HAP-1 (cell line): ENCODE results near the gene LASP1NB.

Experiments
- DNase-seq, 2 experiments: peaks; one replicate each; pipeline ENCODE4 v3.0.0-alpha.2; 2016 to 2020; ENCODE audit warnings: low spot score in 2 of 2
- H3K27me3 ChIP-seq: fragments of 250-450 bp; sonication (Bioruptor Pico); 2 replicates; pipeline ENCODE4 v1.5.1; 2020; ENCODE audit warnings: low read depth, mild to moderate bottlenecking, moderate library complexity
- H3K36me3 ChIP-seq: fragments of 250-450 bp; sonication (Bioruptor Pico); replicated peaks from 2 replicates; pipeline ENCODE4 v1.5.1; 2020; ENCODE audit warnings: mild to moderate bottlenecking
- H3K4me1 ChIP-seq: fragments of 250-450 bp; sonication (Bioruptor Pico); 2 replicates; pipeline ENCODE4 v1.5.1; 2020; ENCODE audit warnings: mild to moderate bottlenecking
- H3K4me3 ChIP-seq: fragments of 250-450 bp; sonication (Bioruptor Pico); 2 replicates; pipeline ENCODE4 v1.5.1; 2020; ENCODE audit warnings: mild to moderate bottlenecking, moderate library complexity
- H3K9me3 ChIP-seq: fragments of 250-450 bp; sonication (Bioruptor Pico); 2 replicates; pipeline ENCODE4 v1.5.1; 2020; ENCODE audit warnings: mild to moderate bottlenecking, moderate library complexity
- in situ Hi-C: fragments of 300-500 bp; cut with MboI; formaldehyde crosslinking; loops from 3 replicates; pipeline ENCODE4 v1.14.3; 2020; ENCODE audit warnings: low sequenced_read_pairs, inconsistent platforms, mixed read lengths

LASP1NB gene

DNA sequence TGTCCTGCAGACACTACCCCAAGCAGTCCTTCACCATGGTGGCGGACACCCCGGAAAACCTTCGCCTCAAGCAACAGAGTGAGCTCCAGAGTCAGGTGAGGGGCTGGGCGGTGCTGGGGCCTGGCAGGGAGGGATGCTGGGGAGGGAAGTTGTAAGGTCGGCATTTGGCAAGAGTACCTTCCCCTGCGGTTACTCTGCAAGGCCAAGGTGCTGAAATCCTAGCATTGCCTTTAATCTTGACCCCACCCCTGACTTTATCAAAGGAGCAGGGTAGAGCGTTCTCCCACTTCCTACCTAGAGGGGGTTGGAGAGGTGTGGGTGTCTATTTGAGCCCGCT is 35.0 kb upstream of the LASP1NB start:
- H3K4me1 ChIP-seq = peaks cover 5% of the 10 kb centered on the region
- no peaks in the 10 kb centered on the region for H3K27me3 ChIP-seq
- no peak overlapping the region for H3K4me3 ChIP-seq
- in situ Hi-C loops = no loop called here
- no peak for DNase-seq
- no peaks in the 10 kb centered on the region for H3K9me3 ChIP-seq
- H3K36me3 ChIP-seq = peaks cover 26% of the 10 kb centered on the region

DNA sequence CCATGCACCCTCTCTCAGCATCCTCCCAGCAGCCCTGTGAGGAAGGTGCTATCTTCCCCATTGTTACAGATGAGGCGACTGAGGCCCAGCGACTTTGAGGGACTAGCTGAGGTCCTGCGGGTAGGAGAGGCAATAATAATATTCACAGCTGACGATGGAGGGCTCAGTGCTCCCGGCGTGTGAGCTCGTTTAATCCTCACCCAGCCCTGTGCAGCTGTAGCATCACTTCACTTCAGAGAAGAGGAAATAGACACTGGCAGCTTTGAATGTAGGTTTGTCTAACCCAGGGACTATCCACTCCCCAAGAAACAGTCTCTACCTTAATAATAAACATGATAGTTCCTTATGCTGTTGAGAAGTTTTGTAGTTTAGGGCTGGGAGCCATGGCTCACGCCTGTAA is 34.0 kb upstream of the LASP1NB start:
- Histone ChIP-seq H3K9me3 (no peaks in the 10 kb centered on the region), H3K27me3 (no peaks in the 10 kb centered on the region), H3K4me3 (no peak overlapping the region), H3K36me3 (peaks cover 26% of the 10 kb centered on the region), H3K4me1 (no peaks in the 10 kb centered on the region)
- in situ Hi-C loops = no loop called here
- DNase-seq = no peak

DNA sequence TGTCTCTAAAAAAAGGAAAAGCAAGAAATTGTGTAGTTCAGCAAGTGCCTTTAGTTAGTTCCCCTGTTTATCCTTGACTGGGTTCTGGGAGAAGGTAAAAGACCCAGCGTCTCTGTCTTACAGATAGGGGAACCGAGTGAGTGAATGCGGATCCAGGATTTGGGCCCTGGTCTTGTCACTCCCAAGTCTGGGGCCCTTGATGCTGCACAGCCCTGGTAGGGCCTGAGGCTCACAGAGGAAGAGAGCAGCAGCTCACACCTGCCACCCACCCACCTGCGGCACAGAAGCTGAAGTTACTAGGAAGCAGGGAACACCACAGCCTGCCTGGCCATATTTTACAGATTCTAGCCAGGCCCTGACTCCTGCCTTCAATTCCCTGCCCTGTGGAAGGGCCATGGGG is 33.3 kb upstream of the LASP1NB start:
- no peak for DNase-seq
- Histone ChIP-seq H3K36me3 (peaks cover 26% of the 10 kb centered on the region), H3K27me3 (no peaks in the 10 kb centered on the region), H3K4me3 (no peak overlapping the region), H3K4me1 (no peaks in the 10 kb centered on the region), H3K9me3 (no peaks in the 10 kb centered on the region)
- in situ Hi-C loops = no loop called here

DNA sequence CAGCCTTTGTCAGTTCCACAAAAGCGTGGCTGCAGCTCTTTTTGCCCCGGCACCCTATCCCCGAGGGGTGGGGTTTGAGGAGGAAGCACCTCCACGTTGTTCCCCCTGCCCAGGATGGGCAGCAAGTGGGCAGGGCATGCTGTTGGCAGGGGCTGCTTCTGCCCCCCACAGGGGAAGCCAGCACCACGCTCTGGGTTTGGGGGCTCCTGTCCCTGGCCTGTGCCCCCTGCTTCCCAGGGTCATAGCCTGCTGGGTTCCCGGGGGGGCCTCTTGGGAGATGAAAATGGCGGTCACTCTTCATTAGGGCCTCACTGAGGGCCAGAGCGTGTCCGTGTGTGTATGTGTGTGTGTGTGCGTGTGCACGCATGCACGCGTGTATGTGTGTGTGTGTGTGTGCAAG is 32.8 kb upstream of the LASP1NB start:
- no peaks in the 10 kb centered on the region for H3K27me3 ChIP-seq
- in situ Hi-C loops = no loop called here
- H3K36me3 ChIP-seq = peaks cover 26% of the 10 kb centered on the region
- H3K9me3 ChIP-seq = no peaks in the 10 kb centered on the region
- no peak overlapping the region for H3K4me3 ChIP-seq
- DNase-seq = no peak
- H3K4me1 ChIP-seq = no peaks in the 10 kb centered on the region

DNA sequence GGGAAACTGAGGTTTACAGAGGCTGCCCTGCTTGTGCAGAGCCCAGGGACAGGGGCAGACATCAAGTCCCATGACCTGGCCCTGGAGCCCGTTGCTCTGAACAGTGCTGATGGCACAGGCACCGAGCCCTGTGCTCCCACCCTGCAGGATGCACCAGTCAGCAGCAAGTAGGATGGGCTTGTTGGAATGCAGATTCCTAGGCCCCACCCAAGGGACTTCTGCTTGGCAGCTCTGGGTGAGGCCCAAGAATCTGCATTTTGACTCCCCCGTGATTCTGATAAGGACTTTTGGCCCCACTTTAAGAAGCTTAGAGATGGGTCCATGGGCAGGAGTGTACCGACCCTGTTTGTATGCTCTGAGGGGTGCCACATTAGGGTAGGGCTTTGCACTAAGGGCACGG is 32.3 kb upstream of the LASP1NB start:
- H3K4me1 ChIP-seq = no peaks in the 10 kb centered on the region
- peaks cover 26% of the 10 kb centered on the region for H3K36me3 ChIP-seq
- DNase-seq = no peak
- no peaks in the 10 kb centered on the region for H3K9me3 ChIP-seq
- in situ Hi-C loops = no loop called here
- no peak overlapping the region for H3K4me3 ChIP-seq
- no peaks in the 10 kb centered on the region for H3K27me3 ChIP-seq

- in situ Hi-C loops = no loop called here
- Histone ChIP-seq H3K4me3 (no peak overlapping the region), H3K4me1 (no peaks in the 10 kb centered on the region)
These were observed 31.8 kb upstream of the LASP1NB start for GRCh38 chr17:38893607-38894006.

DNA sequence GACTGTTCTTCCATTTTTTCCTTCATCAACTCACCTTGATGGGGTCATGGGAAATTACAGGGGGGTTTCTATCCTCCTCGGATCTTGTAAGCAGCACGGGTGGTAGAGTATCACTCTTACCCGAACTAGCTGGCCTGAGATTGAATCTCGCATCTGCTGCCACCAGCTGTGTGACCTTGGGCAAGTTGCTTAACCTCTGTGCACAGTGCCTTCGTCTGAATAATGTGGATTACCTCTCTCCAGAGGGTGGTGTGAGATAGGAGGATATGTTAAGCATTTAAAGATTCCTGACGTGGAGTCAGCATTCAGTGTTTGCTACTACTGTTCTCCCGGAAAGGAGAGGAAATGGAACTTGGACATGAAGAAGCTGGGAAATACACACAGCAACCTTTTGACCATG is 31.1 kb upstream of the LASP1NB start:
- H3K27me3 ChIP-seq = no peaks in the 10 kb centered on the region
- DNase-seq = no peak
- peaks cover 26% of the 10 kb centered on the region for H3K36me3 ChIP-seq
- in situ Hi-C loops = no loop called here
- H3K4me3 ChIP-seq = no peak overlapping the region
- no peaks in the 10 kb centered on the region for H3K9me3 ChIP-seq
- H3K4me1 ChIP-seq = no peaks in the 10 kb centered on the region

More at GRCh38 chr17:38893607-38894006, 31.8 kb upstream of the LASP1NB start:
- DNase-seq = no peak
- H3K9me3 ChIP-seq = no peaks in the 10 kb centered on the region
- H3K27me3 ChIP-seq = no peaks in the 10 kb centered on the region
- peaks cover 23% of the 10 kb centered on the region for H3K36me3 ChIP-seq

DNA sequence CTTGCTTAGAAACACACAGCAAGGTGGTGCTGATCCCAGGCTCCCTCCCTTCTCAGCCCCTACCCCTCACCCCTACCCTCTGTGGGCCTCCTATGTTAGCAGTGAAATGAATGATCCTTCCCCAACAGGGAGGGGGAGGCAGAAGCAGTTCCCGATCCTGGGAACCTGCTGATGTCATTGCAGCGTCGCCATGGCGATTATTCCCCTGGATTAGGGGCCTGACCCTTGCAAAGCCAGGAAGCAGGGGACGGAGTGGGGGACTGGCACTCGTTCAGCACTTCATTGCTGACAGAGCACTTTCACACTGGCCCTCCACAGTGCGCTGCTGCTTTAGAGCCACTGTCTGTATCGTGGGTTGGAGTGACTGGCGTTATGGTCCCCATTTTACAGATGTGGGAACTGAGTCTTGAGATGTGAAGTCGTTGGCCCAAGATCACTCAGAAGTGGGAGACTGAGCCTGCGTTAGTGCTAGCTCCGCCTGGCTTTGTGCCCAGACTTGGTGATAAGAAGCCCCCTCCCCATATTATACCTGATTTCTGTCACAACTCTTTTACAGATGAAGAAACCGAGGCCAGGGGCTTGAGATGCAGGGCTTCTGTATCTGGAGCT is 29.0 kb upstream of the LASP1NB start:
- no peaks in the 10 kb centered on the region for H3K27me3 ChIP-seq
- H3K4me3 ChIP-seq = no peak overlapping the region
- in situ Hi-C loops = no loop called here
- no peak for DNase-seq
- no peaks in the 10 kb centered on the region for H3K4me1 ChIP-seq
- peaks cover 21% of the 10 kb centered on the region for H3K36me3 ChIP-seq
- no peaks in the 10 kb centered on the region for H3K9me3 ChIP-seq

DNA sequence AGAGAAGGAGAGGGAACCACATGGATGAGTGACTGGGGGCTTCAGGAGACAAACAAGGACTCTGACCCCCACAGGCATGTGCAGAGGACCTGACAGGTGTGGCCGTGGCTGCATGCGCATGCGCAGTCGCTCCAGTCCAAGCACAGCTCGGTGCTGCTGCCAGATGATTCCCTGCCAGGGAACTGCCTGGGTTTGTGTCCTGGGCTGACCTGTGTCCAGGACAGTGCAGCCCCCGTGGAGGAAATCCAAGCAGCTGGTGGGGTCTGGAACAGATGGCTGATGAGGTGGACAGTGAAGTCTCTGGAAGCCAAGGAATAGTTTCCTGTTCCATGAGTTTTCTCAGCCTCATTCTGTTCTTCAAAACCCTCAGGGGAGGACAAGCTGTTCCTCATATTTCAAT is 28.2 kb upstream of the LASP1NB start:
- H3K4me1 ChIP-seq = no peaks in the 10 kb centered on the region
- in situ Hi-C loops = no loop called here
- no peaks in the 10 kb centered on the region for H3K9me3 ChIP-seq
- H3K36me3 ChIP-seq = peaks cover 15% of the 10 kb centered on the region
- H3K4me3 ChIP-seq = no peak overlapping the region
- no peak for DNase-seq
- no peaks in the 10 kb centered on the region for H3K27me3 ChIP-seq

- in situ Hi-C loops = no loop called here
- no peaks in the 10 kb centered on the region for H3K9me3 ChIP-seq
- H3K36me3 ChIP-seq = peaks cover 9% of the 10 kb centered on the region
- H3K4me1 ChIP-seq = no peaks in the 10 kb centered on the region
- no peak for DNase-seq
- no peak overlapping the region for H3K4me3 ChIP-seq
- H3K27me3 ChIP-seq = no peaks in the 10 kb centered on the region
These were observed 27.6 kb upstream of the LASP1NB start for GRCh38 chr17:38897671-38898290.

GRCh38 chr17:38898291-38898679 is 27.1 kb upstream of the LASP1NB start:
- H3K36me3 ChIP-seq = peaks cover 10% of the 10 kb centered on the region
- H3K9me3 ChIP-seq = no peaks in the 10 kb centered on the region
- H3K4me3 ChIP-seq = no peak overlapping the region
- no peak for DNase-seq
- in situ Hi-C loops = no loop called here
- no peaks in the 10 kb centered on the region for H3K4me1 ChIP-seq
- H3K27me3 ChIP-seq = no peaks in the 10 kb centered on the region

GRCh38 chr17:38898812-38899348 is 26.5 kb upstream of the LASP1NB start:
- no peaks in the 10 kb centered on the region for H3K27me3 ChIP-seq
- H3K36me3 ChIP-seq = peaks cover 16% of the 10 kb centered on the region
- no peak overlapping the region for H3K4me3 ChIP-seq
- no peak for DNase-seq
- in situ Hi-C loops = no loop called here
- H3K9me3 ChIP-seq = no peaks in the 10 kb centered on the region
- no peaks in the 10 kb centered on the region for H3K4me1 ChIP-seq

DNA sequence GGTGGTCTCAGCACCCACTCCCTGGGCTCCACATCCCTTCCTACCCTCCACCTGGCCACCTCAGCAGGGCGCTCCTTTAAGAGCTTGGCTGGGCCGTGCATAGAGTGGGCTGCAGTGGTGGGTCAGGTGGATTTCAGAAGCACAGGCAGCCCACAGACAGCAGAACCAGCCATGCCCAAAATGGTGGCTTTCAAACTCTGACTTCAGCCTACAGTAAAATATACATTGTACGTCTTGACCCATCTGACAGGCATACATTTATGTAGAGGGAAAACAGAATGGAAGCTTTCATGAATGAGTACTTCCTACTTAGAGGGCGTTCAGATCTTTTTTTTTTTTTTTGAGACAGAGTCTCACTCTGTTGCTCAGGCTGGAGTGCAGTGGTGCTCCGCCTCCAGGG is 26.0 kb upstream of the LASP1NB start:
- H3K36me3 ChIP-seq = peaks cover 19% of the 10 kb centered on the region
- no peaks in the 10 kb centered on the region for H3K9me3 ChIP-seq
- in situ Hi-C loops = no loop called here
- no peak for DNase-seq
- no peaks in the 10 kb centered on the region for H3K27me3 ChIP-seq
- H3K4me1 ChIP-seq = no peaks in the 10 kb centered on the region
- no peak overlapping the region for H3K4me3 ChIP-seq

- Histone ChIP-seq H3K36me3 (peaks cover 22% of the 10 kb centered on the region), H3K4me3 (no peak overlapping the region), H3K9me3 (no peaks in the 10 kb centered on the region), H3K27me3 (no peaks in the 10 kb centered on the region), H3K4me1 (no peaks in the 10 kb centered on the region)
- in situ Hi-C loops = no loop called here
- DNase-seq = no peak
These were observed 24.3 kb upstream of the LASP1NB start for GRCh38 chr17:38900978-38901656.
